Tibial artery (tissue), 4 donors: ENCODE data around the gene OR6P1.

Experiments
- DNase-seq, 2 donors: peaks; one replicate each; pipeline ENCODE4 v3.0.0-alpha.2; 2019
- H3K27ac ChIP-seq, 2 donors: fragments of 200-600 bp; sonication (generic) in 1 of 2; 1 replicate in 1 of 2; 2 replicates in 1 of 2; pipeline ENCODE4 v1.5.1; 2018 to 2019; ENCODE audit warnings: mild to moderate bottlenecking in 1 of 2
- H3K27me3 ChIP-seq, 2 donors: fragments of 200-600 bp; sonication (generic) in 1 of 2; one replicate each; pipeline versions ENCODE4 v1.5.1 to v1.6.0; 2016 to 2019
- H3K36me3 ChIP-seq, 3 donors: fragments of 200-600 bp; sonication (generic) in 2 of 3; one replicate each; pipeline ENCODE4 v1.5.1; 2016 to 2019; ENCODE audit warnings: mild to moderate bottlenecking in 2 of 3
- H3K4me1 ChIP-seq, 4 donors: fragments of 200-600 bp; sonication (generic) in 2 of 4; 1 replicate in 3 of 4; 2 replicates in 1 of 4; pipeline ENCODE4 v1.5.1; 2016 to 2019
- H3K4me3 ChIP-seq, 2 donors: fragments of 200-600 bp; sonication (generic) in 1 of 2; 1 replicate in 1 of 2; 2 replicates in 1 of 2; pipeline ENCODE4 v1.5.1; 2018 to 2019; ENCODE audit warnings: mild to moderate bottlenecking in 2 of 2
- H3K9me3 ChIP-seq, 3 donors: fragments of 200-600 bp; sonication (generic) in 1 of 3; one replicate each; pipeline ENCODE4 v1.5.1; 2016 to 2019
- intact Hi-C: fragments of 100-400 bp; cut with DNase I; formaldehyde crosslinking; loops from one replicate; pipeline ENCODE4 v1.15.0; 2023; ENCODE audit warnings: low total_unique reads
- TF ChIP-seq, protein P1 (sequence below), 2 experiments: fragments of 200-600 bp in 1 of 2; fragments of 450-650 bp in 1 of 2; IDR thresholded peaks; one replicate each; pipeline ENCODE4 v1.5.1; 2017 to 2019; ENCODE audit warnings: antibody characterized with exemption in 2 of 2, mild to moderate bottlenecking in 1 of 2, moderate library complexity in 1 of 2

OR6P1 gene

DNA sequence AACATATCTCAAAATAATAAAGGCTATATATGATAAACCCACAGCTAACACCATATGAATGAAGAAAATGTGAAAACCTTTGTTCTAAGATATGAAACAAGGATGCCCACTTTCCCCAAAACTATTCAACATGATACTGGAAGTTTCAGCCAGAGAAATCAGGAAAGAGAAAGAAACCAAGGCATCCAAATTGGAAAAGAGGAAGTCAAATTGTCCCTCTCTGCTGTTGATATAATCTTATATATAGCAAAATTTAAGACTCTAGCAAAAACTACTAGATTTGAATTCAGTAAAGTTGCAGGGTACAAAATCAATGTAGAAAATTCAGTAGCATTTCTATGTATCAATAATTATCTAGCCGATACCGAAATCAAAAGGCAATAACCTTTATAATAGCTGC is 30.4 kb upstream of the OR6P1 start:
- no peaks in the 10 kb centered on the region for H3K36me3 ChIP-seq
- H3K27ac ChIP-seq, result no peak overlapping the region
- no peak overlapping the region for H3K4me3 ChIP-seq
- TF ChIP-seq, protein P1, sequence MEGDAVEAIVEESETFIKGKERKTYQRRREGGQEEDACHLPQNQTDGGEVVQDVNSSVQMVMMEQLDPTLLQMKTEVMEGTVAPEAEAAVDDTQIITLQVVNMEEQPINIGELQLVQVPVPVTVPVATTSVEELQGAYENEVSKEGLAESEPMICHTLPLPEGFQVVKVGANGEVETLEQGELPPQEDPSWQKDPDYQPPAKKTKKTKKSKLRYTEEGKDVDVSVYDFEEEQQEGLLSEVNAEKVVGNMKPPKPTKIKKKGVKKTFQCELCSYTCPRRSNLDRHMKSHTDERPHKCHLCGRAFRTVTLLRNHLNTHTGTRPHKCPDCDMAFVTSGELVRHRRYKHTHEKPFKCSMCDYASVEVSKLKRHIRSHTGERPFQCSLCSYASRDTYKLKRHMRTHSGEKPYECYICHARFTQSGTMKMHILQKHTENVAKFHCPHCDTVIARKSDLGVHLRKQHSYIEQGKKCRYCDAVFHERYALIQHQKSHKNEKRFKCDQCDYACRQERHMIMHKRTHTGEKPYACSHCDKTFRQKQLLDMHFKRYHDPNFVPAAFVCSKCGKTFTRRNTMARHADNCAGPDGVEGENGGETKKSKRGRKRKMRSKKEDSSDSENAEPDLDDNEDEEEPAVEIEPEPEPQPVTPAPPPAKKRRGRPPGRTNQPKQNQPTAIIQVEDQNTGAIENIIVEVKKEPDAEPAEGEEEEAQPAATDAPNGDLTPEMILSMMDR (IDR thresholded peaks at IDR 0.05), result no peak
- no peaks in the 10 kb centered on the region for H3K27me3 ChIP-seq
- H3K4me1 ChIP-seq, result no peaks in the 10 kb centered on the region
- DNase-seq, result no peak
- intact Hi-C loops, result no loop called here
- peaks cover 4 to 20% (median 13%) of the 10 kb centered on the region in 3 donors for H3K9me3 ChIP-seq

DNA sequence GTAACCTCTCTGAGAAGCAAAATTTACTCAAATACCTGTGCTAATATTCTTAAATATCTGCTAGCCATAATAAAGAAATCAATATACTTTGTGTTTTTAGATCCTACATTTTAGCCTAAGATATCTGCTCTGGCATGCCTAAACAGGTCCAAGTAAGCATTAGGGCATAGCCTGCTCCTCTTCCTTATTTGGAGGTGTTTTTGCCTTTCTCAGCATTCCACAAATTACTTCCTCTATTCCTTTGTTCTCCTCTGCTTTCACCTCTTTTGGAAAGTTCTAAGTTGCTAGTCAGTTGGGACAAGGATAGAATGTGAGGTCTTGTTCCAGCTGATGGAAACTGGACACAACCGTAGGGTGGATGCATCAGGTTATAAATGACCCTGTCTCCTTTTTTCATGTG is 16.6 kb upstream of the OR6P1 start:
- no peak for DNase-seq
- Histone ChIP-seq H3K27ac (no peak overlapping the region), H3K9me3 (peaks cover 0 to 21% (median 12%) of the 10 kb centered on the region in 3 donors), H3K4me1 (no peaks in the 10 kb centered on the region), H3K27me3 (no peaks in the 10 kb centered on the region), H3K36me3 (no peaks in the 10 kb centered on the region), H3K4me3 (no peak overlapping the region)
- intact Hi-C loops, result no loop called here
- TF ChIP-seq, protein P1 (IDR thresholded peaks at IDR 0.05), result no peak

GRCh38 chr1:158583962-158584361 is 13.6 kb upstream of the OR6P1 start:
- peaks cover 0 to 21% (median 12%) of the 10 kb centered on the region in 3 donors for H3K9me3 ChIP-seq

DNA sequence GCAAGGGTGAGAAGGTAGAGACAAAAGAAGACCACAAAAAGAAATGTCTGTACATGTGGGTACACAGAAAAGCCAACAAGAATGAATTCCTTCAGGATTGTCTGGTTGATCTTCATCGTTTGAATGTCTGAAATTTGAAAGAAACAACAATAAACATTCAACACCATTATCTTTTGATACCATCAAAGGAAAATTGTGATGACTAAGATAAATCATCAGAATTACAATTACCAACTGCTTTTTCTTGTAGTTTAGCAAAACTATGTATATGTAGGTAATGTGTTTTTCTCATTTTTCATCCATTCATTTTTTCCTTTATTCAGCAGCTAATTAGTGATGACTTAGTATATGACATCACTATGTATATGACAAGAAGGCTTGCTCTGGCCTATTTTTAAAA is 9.4 kb upstream of the OR6P1 start, which contains the start of gene OR10X1:
TSS of gene OR10X1 (minus strand) at position 167 of the 400 bp plus-strand sequence. CDS start at position 167, 0 bp downstream.
- TF ChIP-seq, protein P1 (IDR thresholded peaks at IDR 0.05), result no peak
- Histone ChIP-seq H3K4me3 (no peak within 1 kb of the TSS), H3K36me3 (no peaks in the 10 kb centered on the region), H3K9me3 (no peaks in the 10 kb centered on the region), H3K27ac (no peak within 1 kb of the TSS), H3K4me1 (no peaks in the 10 kb centered on the region), H3K27me3 (no peaks in the 10 kb centered on the region)
- no peak for DNase-seq
- intact Hi-C loops, result no loop called here

More at GRCh38 chr1:158583962-158584361, 13.6 kb upstream of the OR6P1 start:
- Histone ChIP-seq H3K27me3 (no peaks in the 10 kb centered on the region), H3K4me1 (no peaks in the 10 kb centered on the region), H3K27ac (no peak overlapping the region), H3K36me3 (no peaks in the 10 kb centered on the region), H3K4me3 (no peak overlapping the region)
- TF ChIP-seq, protein P1 (IDR thresholded peaks at IDR 0.05), result no peak
- no peak for DNase-seq
- intact Hi-C loops, result no loop called here

DNA sequence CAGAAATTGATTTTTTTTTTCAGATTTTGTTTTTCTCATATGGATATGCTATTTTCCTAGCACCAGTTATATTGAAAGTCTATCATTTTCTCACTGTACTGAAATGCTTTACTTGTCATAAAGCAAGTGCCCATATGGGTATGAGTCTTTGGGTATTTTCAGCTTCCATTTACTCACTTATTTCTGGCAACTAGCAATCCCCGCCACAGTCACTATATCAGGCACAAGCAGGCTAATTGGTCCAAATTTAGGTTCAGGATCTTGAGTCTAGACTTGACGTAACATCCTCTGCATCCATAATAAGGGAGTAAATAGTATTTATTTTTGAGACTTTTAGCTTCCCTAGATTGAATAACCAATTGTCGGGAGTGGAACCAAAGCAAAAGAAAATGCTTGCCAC is 7.2 kb upstream of the OR6P1 start:
- intact Hi-C loops, result no loop called here
- Histone ChIP-seq H3K4me3 (no peak overlapping the region), H3K9me3 (no peaks in the 10 kb centered on the region), H3K4me1 (no peaks in the 10 kb centered on the region), H3K27ac (no peak overlapping the region), H3K27me3 (no peaks in the 10 kb centered on the region), H3K36me3 (no peaks in the 10 kb centered on the region)
- TF ChIP-seq, protein P1 (IDR thresholded peaks at IDR 0.05), result no peak
- no peak for DNase-seq

GRCh38 chr1:158572226-158572625 is 1.8 kb upstream of the OR6P1 start:
- DNase-seq, result no peak
- Histone ChIP-seq H3K4me1 (no peaks in the 10 kb centered on the region), H3K27ac (no peak overlapping the region), H3K27me3 (no peaks in the 10 kb centered on the region), H3K9me3 (no peaks in the 10 kb centered on the region), H3K36me3 (no peaks in the 10 kb centered on the region), H3K4me3 (no peak overlapping the region)
- TF ChIP-seq, protein P1 (IDR thresholded peaks at IDR 0.05), result no peak
- intact Hi-C loops, result no loop called here
